ENCODE data around the gene ZNF41.
A peak's percentile ranks its signal among the peaks of the same experiment; 100 is the strongest.
"Not testable (repeated sequence)": the region's sequence is repeated elsewhere in the genome, so short reads cannot be mapped to it uniquely, and the experiment has no call there.

ZNF41 gene

DNA sequence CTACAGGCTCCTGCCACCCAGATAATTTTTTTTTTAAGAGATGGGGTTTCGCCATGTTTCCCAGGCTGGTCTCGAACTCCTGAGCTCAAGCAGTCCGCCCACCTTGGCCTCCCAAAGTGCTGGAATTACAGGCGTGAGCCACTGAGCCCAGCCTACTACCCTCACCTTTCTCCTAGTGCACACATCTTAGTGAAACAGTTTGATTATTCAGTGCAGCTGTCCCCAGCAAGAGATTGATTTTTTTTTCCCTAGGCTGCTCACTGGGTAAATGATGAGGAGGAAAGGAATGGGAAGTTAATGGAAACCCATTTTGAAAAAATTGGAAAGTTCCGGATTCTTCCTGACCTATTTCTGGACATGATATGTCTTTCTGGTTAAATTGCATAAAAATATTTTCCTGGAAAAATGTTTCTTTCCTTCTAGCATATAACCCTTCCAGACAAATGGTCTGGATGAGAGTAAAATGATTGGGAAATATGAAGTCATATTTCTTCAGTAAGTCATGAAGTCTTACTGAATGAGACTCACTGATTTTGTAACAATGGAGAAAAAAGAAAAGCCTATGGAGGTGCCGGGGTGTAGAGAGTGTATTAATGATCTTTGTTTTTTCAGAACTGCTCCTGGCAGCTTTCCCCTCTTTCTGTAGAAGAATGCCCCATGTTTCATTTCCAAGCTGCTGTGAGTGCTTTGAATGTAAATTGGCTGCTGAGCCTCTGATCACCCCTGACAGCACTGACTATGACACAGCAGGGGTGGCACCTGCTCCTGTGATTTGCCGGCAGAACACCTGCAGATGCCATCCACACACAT, 19.5 kb upstream of the ZNF41 start:
- Mint-ChIP-seq H3K27ac (no peak overlapping the region), H3K36me3 (ENCODE audit: low read depth) (no peaks in the 10 kb centered on the region), H3K27me3 (peaks cover 6% of the 10 kb centered on the region), H3K9me3 (no peaks in the 10 kb centered on the region), H3K4me3 (no peak overlapping the region), H3K4me1 (ENCODE audit: low read depth) (no peaks in the 10 kb centered on the region)
- intact Hi-C loops (cut with micrococcal nuclease), result no loop called here

DNA sequence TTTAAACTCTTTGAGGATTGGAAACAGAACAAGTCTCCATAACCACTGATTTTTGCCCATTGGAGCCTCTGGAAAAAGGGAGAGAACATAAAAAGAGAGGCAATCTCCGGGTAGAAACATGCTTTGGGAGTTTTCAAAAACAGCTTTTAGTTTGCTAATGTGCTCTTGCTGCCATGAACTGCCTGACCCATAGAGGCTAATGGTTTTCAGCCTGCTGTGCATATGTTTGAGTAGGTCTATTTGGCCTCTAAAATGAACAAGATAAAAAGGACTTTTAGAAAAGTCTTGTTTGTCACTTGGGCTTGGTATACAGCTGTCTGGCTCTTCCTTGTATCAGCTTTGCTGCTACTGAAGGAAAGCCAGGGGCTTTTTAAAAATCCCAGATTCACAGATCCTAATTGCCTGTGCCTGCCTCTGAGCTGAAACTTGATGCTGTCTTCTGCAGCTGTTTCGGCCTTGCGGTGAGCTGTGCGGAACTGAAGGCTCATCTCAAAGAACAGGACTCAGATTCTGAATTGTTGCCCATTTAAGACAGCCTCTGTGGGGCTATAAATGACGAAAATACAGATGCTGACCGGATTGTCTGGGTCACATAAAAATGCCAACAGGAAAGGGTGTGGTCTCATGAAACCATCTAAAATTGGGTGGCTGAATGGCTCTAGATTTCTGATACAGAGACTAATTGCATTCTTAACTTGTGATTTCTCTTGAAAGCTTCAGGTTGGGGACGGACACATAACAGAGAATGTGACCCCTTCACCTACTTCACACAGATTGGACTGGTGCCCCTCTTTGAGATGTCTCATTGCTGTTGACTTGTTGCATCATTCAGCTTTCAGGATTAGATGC, 18.4 kb upstream of the ZNF41 start:
- no peaks in the 10 kb centered on the region for H3K9me3 Mint-ChIP-seq
- no peaks in the 10 kb centered on the region for H3K36me3 Mint-ChIP-seq (ENCODE audit: low read depth)
- intact Hi-C loops (cut with micrococcal nuclease), result no loop called here
- H3K4me3 Mint-ChIP-seq, result no peak overlapping the region
- peaks cover 6% of the 10 kb centered on the region for H3K27me3 Mint-ChIP-seq
- peaks cover 10% of the 10 kb centered on the region for H3K4me1 Mint-ChIP-seq (ENCODE audit: low read depth)
- no peak overlapping the region for H3K27ac Mint-ChIP-seq

DNA sequence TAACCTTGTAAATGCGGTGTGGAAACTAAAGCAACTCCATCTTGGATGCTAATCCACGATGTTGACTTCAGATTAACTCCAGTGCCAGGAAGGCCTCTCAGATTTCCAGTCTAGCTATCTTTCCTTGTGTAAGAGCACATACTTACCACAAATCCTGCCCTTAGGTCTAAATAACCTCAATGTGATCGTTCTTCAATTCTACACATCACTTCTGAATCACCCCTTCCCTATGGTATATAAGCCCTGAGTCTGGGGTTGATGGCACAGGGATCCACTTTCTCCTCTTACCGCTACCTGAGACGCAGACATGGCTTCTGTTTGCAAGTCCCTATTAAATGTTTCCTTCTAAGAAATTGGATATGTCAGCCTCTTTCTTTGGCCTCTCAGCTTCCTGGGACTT, 17.5 kb upstream of the ZNF41 start:
- no peak overlapping the region for H3K4me3 Mint-ChIP-seq
- no peaks in the 10 kb centered on the region for H3K36me3 Mint-ChIP-seq (ENCODE audit: low read depth)
- peaks cover 6% of the 10 kb centered on the region for H3K27me3 Mint-ChIP-seq
- H3K27ac Mint-ChIP-seq, result no peak overlapping the region
- H3K4me1 Mint-ChIP-seq (ENCODE audit: low read depth), result peaks cover 11% of the 10 kb centered on the region
- intact Hi-C loops (cut with micrococcal nuclease), result no loop called here
- no peaks in the 10 kb centered on the region for H3K9me3 Mint-ChIP-seq

DNA sequence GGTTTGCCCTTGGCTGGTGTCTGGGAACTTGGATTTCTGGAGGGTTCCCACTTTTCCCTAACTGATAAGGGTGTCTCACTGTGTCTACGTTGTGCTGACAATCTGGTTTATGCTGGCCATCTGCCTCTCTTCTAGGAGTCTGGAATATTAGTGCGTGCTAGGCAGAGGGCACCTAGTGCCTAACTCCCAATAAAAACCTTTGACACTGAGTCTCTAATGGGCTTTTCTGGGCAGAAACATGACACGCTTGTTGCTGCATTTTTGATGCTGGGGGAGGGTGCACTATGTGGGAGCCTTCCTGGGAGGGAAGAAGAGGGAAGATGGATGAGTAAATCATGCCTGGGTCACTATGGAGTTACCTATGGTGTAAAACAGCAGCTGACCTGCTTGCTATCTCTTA, 16.3 kb upstream of the ZNF41 start:
- no peak overlapping the region for H3K27ac Mint-ChIP-seq
- H3K27me3 Mint-ChIP-seq, result peaks cover 6% of the 10 kb centered on the region
- H3K4me3 Mint-ChIP-seq, result no peak overlapping the region
- H3K4me1 Mint-ChIP-seq (ENCODE audit: low read depth), result peaks cover 11% of the 10 kb centered on the region
- no peaks in the 10 kb centered on the region for H3K9me3 Mint-ChIP-seq
- no peaks in the 10 kb centered on the region for H3K36me3 Mint-ChIP-seq (ENCODE audit: low read depth)
- intact Hi-C loops (cut with micrococcal nuclease), result no loop called here

DNA sequence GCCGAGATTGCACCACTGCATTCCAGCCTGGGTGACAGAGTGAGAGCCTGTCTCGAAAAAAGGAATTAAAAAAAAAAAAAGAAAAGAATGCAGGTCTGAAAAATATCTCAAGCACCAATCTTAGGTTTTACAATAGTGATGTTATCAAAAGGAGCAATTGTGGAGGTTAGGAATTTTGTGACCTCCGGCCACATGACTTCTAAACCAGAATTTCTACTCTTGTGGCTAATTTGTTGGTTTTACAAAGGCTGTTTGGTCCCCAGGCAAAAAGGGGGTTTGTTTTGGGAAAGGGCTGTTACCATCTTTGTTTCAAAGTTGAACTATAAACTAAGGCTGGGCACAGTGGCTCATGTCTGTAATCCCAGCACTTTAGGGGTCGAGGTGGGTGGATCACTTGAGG, 15.4 kb upstream of the ZNF41 start:
- Mint-ChIP-seq H3K27ac (no peak overlapping the region), H3K36me3 (ENCODE audit: low read depth) (no peaks in the 10 kb centered on the region), H3K4me3 (no peak overlapping the region), H3K27me3 (peaks cover 6% of the 10 kb centered on the region), H3K4me1 (ENCODE audit: low read depth) (peaks cover 11% of the 10 kb centered on the region), H3K9me3 (peaks cover 6% of the 10 kb centered on the region)
- intact Hi-C loops (cut with micrococcal nuclease), result no loop called here

DNA sequence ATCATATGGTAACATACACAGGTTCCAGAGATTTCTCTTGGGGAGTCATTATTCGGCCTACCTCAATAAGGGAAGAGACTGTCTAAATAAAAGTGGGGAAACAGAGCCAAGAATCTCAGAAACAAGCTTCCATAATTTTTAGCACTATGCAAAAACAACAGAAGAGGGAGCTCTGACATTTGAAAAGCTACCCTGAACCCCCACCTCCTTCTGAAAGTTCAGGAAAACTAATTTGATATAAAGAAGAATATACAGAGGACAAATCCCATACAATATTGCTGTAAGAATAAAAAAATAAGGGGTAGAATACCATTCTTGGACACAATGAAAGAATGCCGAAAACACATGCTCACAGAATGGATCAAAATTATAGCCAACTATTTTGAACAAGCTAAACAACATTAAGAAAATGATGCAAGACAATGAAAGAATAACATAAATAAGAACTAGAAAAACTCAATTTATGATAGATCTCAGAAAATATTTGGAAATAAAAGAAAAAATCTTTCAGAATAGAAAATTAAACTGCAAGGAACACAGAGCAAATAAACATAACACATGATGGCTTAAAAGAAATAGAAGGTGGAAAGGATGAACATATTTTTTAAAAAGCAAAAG, 14.4 kb upstream of the ZNF41 start:
- H3K27ac Mint-ChIP-seq, result no peak overlapping the region
- H3K27me3 Mint-ChIP-seq, result peaks cover 1% of the 10 kb centered on the region
- no peak overlapping the region for H3K4me3 Mint-ChIP-seq
- intact Hi-C loops (cut with micrococcal nuclease), result loop anchor here (1.0 kb wide), 1 partner anchor 26 kb away; no protein-coding TSS in a partner anchor
- peaks cover 10% of the 10 kb centered on the region for H3K9me3 Mint-ChIP-seq
- H3K4me1 Mint-ChIP-seq (ENCODE audit: low read depth), result peaks cover 11% of the 10 kb centered on the region
- no peaks in the 10 kb centered on the region for H3K36me3 Mint-ChIP-seq (ENCODE audit: low read depth)

DNA sequence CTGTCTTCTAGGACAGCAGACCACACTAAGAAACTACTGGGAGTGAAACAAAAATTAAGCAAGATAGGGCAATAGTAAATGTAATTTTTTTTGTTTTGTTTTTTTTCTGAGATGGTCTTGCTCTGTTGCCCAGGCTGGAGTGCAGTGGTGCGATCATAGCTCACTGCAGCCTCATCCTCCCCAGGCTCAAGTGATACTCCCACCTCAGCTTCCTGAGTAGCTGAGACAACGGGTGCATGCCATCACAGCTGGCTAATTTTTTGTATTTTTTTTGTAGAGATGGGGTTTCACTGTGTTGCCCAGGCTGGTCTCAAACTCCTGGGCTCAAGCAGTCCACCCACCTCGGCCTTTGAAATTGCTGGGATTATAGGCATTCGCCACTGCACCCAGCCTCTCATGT, 9.1 kb upstream of the ZNF41 start:
- intact Hi-C loops (cut with micrococcal nuclease); H3K36me3 Mint-ChIP-seq (ENCODE audit: low read depth); H3K4me1 Mint-ChIP-seq (ENCODE audit: low read depth); H3K27me3 Mint-ChIP-seq; H3K4me3 Mint-ChIP-seq; H3K27ac Mint-ChIP-seq: not testable (repeated sequence)
- peaks cover 10% of the 10 kb centered on the region for H3K9me3 Mint-ChIP-seq

DNA sequence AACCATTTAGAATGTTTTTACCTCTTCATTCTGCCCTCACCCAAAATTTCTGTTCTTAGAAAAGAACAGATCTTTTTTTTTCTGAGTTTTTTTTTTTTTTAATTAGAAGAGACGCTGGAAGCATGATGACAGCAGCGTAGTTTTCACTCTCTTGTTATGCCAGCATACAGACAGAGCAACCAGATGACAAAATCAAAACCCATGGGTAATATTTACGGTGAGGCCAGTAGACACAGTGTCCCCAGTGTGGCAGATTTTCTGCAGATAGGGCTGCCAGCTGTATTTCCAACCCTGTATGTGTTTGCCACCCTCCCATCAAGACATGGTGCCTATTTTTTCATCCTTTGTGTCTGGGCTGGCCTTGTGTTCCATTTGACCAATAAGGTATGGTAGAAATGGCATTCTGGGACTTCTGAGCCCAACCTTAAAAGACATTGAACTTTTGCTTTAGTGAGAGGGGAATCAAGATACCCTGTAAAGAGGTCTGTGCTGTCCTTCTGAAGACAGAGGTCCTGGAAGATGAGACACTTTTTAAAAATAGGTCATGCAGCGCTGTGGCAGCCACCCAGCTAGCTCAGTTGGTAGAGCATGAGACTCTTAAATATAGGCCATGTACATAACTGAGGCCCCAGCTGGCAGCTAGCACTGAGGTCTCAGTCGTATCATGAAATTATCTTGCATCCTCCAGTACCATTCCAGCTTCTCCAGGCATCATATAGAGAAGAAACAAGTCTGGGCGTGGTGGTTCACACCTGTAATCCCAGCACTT, 6.7 kb upstream of the ZNF41 start:
- Mint-ChIP-seq H3K4me1 (ENCODE audit: low read depth) (peaks cover 7% of the 10 kb centered on the region), H3K27ac (no peak overlapping the region), H3K9me3 (peaks cover 10% of the 10 kb centered on the region), H3K27me3 (no peaks in the 10 kb centered on the region), H3K4me3 (no peak overlapping the region), H3K36me3 (ENCODE audit: low read depth) (no peaks in the 10 kb centered on the region)
- intact Hi-C loops (cut with micrococcal nuclease), result no loop called here

DNA sequence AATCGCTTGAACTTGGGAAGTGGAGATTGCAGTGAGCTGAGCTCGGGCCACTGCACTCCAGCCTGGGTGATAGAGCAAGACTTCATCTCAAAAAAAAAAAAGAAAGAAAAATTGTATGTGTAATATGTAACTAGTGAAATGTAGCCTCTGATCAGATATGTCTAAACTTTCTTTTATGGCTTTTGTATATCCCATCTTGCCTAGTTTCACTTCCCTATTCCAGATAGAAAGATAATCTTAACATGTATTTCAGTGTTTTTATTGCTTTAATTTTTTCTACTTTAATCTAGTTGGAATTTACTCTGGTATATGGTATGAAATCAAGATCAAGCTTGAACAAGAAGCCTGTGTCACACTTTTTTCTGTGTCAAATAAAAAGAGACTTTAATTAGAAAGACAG, 1.9 kb upstream of the ZNF41 start:
- Mint-ChIP-seq H3K36me3 (ENCODE audit: low read depth) (peaks cover 7% of the 10 kb centered on the region), H3K4me1 (ENCODE audit: low read depth) (peaks cover 23% of the 10 kb centered on the region), H3K4me3 (no peak overlapping the region), H3K27me3 (no peaks in the 10 kb centered on the region), H3K9me3 (no peaks in the 10 kb centered on the region), H3K27ac (no peak overlapping the region)
- intact Hi-C loops (cut with micrococcal nuclease), result no loop called here

DNA sequence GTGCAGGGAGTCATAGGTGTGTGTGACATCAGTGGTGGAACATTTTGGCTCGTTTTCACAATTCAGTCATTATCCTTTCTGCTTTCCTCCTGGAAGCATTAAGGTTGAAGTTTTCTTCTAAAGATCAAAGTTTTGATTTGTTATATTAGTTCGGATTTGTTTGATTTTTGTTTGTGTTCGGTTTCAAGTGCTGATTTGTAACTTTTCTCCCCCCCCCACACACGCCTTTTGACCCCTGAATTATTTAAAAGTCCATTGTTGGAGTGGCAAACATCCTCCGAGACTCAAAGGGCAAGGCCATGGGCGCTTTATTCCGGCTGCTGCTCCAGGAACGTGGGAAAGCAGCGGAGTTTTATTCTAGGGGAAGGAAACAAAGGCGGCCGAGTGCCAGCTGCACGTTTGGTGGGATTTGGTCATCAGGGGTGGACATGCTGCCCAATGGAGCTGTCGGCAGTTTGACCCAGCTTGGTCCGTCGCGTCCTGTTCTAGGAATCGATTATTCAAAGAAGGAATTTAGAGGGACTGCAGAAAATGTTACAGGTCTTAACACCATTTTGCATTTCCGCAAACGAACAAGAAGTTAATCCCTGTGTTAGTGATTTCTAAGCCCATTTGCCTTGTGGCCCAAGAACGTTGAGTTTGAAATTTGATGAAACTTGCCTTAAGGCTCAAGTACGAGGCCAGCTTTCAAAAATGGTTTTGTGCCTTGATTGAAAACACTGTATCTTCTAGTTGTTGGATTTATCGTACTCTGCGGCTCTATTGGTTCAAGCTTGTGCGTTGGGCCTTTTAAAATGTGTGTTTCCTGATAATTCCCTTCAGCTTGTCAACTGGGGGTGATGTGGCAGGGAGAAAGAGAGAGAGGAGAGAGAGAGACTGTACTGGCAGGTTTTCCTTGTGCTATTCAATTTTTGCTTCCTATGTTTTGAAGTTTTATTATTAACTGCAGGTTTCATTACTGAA, 565 bp upstream of the ZNF41 start:
- Mint-ChIP-seq H3K36me3 (ENCODE audit: low read depth) (peaks cover 7% of the 10 kb centered on the region), H3K27ac (peak overlapping the region; percentile 93), H3K27me3 (no peaks in the 10 kb centered on the region), H3K4me1 (ENCODE audit: low read depth) (peaks cover 23% of the 10 kb centered on the region), H3K9me3 (no peaks in the 10 kb centered on the region), H3K4me3 (peak overlapping the region; percentile 81)
- intact Hi-C loops (cut with micrococcal nuclease), result no loop called here

DNA sequence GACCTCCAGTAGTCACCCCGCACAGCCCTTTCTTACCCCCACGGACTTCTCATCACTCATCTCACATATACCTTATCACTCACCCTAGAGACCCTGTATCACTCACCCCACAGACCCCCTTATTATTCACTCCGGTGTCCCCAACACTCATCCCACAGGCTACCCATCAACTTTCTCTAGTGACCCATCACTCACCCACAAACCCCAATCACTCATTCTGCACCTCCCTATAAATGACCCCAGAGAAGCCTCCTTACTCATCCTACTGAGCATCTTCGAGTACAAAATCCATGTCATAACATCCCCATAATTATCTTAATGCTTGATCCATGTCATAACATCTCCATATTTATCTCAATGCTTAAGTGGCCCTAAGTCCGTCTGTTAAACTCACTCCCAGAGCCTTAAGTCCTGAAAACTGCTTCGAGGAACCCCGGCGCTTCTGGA, 934 bp downstream of the ZNF41 start:
- no peaks in the 10 kb centered on the region for H3K27me3 Mint-ChIP-seq
- H3K4me1 Mint-ChIP-seq (ENCODE audit: low read depth), result peaks cover 23% of the 10 kb centered on the region
- no peaks in the 10 kb centered on the region for H3K9me3 Mint-ChIP-seq
- H3K27ac Mint-ChIP-seq, result peak overlapping the region; percentile 93
- peak overlapping the region; percentile 81 for H3K4me3 Mint-ChIP-seq
- intact Hi-C loops (cut with micrococcal nuclease), result no loop called here
- peaks cover 7% of the 10 kb centered on the region for H3K36me3 Mint-ChIP-seq (ENCODE audit: low read depth)

DNA sequence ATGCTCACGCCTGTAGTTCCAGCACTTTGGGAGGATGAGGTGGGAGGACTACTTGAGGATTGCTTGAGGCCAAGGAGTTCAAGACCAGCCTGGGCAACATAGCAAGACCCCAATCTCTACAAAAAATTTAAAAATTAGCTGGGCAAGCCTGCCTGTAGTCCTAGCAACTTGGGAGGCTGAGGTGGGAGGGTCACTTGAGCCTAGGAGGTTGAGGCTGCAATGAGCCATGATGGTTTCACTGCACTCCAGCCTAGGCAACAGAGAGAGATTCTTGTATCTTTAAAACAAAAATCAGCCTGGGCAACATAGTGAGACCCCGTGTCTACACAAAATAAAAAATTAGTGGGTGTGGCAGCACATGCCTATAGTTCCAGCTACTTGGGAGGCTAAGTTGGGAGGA, 1.9 kb downstream of the ZNF41 start:
- no peaks in the 10 kb centered on the region for H3K27me3 Mint-ChIP-seq
- H3K4me3 Mint-ChIP-seq, result no peak overlapping the region
- intact Hi-C loops (cut with micrococcal nuclease), result no loop called here
- H3K36me3 Mint-ChIP-seq (ENCODE audit: low read depth), result peaks cover 7% of the 10 kb centered on the region
- H3K27ac Mint-ChIP-seq, result no peak overlapping the region
- H3K9me3 Mint-ChIP-seq, result no peaks in the 10 kb centered on the region
- peaks cover 23% of the 10 kb centered on the region for H3K4me1 Mint-ChIP-seq (ENCODE audit: low read depth)

DNA sequence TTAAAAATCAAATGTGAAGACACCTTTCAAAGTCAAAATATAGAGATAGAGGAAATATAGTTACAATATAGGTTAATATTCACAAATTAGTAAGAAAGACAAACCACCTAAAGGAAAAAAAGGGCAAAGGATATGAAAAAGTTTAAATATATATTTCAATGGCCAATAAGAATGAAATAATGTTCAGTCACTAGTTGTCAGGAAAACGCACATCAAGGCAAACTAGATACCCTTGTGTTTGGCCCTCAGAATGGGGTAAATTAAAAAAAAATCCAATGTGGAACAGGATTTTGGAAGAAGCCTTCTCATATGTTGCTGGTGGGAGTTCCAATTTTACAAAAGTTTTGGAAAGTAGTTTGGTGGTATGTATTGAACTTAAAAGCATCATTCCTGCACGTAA, 2.4 kb downstream of the ZNF41 start:
- H3K4me3 Mint-ChIP-seq, result no peak overlapping the region
- no peaks in the 10 kb centered on the region for H3K27me3 Mint-ChIP-seq
- intact Hi-C loops (cut with micrococcal nuclease), result no loop called here
- H3K9me3 Mint-ChIP-seq, result no peaks in the 10 kb centered on the region
- no peak overlapping the region for H3K27ac Mint-ChIP-seq
- H3K36me3 Mint-ChIP-seq (ENCODE audit: low read depth), result peaks cover 7% of the 10 kb centered on the region
- H3K4me1 Mint-ChIP-seq (ENCODE audit: low read depth), result peaks cover 23% of the 10 kb centered on the region

Data from dendritic cell treated with granulocyte-macrophage colony-stimulating factor and Interleukin-4, amounts not matched to agents 40 ng/mL and 50 ng/mL, for 4 days (primary cell).